Uterus (tissue), 2 donors: Measurements from ENCODE around the gene ZNF599.

Experiments used
- CTCF ChIP-seq, 4 experiments: fragments of 200-600 bp in 2 of 4; fragments of 450-650 bp in 2 of 4; sonication (generic) in 2 of 4; IDR thresholded peaks; one replicate each; pipeline ENCODE4 v1.5.1; 2016 to 2019; ENCODE audit warnings: antibody characterized with exemption in 4 of 4, mild to moderate bottlenecking in 2 of 4, moderate library complexity in 1 of 4
- POLR2A ChIP-seq, 2 donors: fragments of 450-650 bp; IDR thresholded peaks; one replicate each; pipeline ENCODE4 v1.6.1; 2016; ENCODE audit warnings: antibody characterized with exemption in 2 of 2, mild to moderate bottlenecking in 1 of 2, moderate library complexity in 1 of 2

GRCh38 chr19:34787059-34787824 is 14.2 kb upstream of the ZNF599 start:
- no peak for TF ChIP-seq CTCF (IDR thresholded peaks at IDR 0.05)
- no peak for TF ChIP-seq POLR2A (IDR thresholded peaks at IDR 0.05)
